NOMO-1 treated with dmso at 0.1 percent for 144 hours (cell line): Measurements from ENCODE around the gene JAG2.

ENCODE experiments used
- DNase-seq: peaks from one replicate; lab custom pipeline; 2025; ENCODE audit not compliant: unreplicated experiment; lab: John Stamatoyannopoulos, UW

JAG2 gene

DNA sequence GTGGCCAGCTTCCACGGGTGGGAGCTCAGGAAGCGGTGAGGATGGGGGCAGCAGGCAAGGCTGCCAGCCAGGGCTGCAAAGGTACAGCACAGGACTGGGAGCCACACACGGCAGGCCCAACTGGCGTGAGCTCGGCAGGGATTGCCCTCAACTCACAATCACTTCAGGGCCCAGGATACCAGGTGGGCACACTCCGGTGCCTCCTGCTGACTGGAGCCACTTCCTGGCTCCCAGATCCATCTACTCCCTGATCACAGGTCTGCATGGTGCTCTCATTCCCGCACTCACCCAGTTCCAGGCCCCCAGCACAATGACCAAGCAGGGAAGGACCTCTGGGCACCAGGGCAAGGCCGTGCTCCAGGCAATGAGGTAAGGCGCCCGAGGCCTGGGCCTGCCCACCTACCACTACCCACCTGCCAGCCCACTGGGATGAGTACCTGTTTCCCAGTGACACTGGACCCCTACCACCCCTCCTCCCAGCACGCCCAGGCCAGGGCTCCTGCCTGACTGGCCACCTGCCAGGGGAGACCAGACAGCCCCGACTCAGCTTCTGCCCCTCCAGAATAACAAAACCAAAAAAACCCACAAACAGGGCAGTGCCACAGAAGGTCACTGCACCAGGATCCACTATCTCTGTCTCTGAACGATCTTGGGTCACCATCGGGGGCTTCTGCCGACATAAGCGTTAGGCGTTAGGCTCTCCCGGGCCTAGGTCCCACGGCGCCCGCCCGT is 1.8 kb downstream of the JAG2 start:
- DNase-seq: no peak

DNA sequence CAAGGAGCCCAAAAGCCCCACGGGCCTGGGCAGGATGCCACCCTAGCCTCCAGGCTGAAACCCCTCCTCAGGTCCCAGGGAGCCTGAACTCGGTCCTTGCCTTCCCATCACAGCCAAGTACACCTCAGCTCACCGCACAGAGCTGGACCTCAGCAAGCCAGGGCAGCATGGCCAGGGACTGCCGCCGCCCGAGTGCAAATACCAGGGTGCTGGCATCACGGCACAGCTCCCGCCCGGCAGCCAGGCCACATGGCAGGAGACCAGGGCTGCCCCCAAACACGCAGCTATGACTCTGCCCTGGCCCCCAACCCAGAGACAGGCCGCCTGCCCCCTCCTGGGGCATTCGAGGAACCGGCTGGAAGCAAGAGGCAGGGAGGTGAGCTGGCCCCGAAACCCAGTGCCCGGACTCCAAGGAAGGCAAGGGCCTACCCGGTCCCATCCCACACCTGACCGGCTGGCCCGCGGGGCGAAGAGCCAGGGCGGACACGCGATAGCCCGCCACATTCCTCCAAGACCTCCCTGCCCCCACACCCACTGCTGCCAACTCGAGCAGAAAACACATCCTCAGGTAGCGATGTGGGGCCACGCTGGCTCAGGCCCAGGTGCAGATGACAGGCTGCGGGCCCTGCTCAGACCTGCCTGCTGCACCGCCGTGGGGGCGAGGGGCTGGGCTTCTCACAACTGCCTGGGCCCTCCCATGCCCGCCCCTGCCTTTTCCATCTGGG is 2.7 kb downstream of the JAG2 start:
- DNase-seq: no peak

DNA sequence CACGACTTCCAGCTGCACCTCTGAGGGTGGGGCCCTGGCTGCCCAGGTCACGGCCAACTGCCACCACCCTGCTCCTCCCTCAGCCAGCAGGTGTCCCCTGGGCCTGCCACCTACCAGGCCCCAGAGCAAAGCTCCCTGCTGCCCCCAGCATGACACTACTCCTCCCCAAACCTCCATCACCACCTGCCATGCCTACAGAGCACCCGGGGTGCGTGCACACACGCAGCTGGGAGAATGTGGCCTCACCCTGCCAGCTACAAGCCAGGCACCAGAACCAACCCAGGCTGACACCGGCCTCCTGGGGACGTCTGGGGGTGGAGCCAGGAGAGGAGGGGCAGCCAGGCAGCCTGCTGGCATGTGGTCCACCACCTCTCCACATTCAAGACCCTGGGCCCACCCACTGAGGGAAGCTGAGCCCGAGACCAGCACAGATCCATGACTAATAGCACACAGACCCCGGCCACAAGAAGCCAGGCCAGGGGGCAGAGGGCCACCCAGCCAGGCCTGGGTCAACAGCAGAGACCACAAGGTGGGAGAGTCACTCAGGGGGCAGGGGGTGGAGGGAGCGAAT is 3.4 kb downstream of the JAG2 start:
- DNase-seq: no peak

- DNase-seq: no peak
Measured at GRCh38 chr14:105163040-105163742, 5.4 kb downstream of the JAG2 start.

DNA sequence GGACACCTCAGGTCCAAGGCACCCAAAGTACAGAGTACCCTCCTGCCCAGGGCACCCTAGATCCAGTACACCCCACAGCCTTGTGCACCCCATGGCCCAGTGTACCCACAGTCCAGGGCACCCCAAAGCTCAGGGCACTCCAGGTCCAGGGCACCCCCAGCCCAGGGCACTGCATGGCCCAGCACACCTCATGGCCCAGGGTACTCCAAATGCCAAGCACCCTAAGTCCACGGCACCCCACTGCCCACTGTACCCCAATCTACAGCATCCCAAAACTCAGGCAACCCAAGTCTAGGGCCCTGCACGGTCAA is 6.0 kb downstream of the JAG2 start:
- no peak for DNase-seq

DNA sequence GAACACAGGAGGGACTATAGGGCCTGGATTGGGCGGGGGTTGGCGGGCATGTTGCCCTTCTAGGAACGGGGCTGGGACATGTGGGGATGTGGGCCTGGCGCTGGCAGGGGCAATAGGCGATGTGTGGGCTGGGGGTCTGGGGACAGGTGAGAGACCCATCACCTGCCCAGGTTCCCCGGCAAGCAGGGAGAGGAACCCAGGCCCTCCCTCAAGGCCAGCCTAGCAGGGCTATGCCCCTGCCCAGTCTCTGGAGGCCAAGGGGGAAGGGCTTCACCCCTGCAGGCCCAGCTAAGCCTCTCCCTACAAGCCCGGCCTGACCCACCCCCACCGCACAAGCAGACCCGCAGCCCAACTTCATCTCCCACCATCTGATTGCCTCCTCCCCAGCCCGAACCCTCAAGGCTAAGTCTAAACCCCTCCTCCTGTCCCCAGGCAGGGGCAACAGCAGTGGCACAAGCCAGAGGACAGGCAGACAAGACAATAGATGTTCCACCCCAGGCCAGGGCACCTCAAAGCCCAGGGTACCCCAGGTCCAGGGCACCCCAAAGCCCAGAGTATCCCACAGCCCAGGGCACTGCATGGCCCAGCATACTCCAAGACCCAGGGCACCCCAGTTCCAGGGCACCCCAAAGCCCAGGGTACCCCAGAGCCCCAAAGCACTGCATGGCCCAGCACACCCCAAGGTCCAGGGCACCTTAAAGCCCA is 6.5 kb downstream of the JAG2 start:
- DNase-seq: no peak

- DNase-seq: no peak
Measured at GRCh38 chr14:105161309-105161708, 7.3 kb downstream of the JAG2 start.

GRCh38 chr14:105160776-105161175 is 7.8 kb downstream of the JAG2 start:
- DNase-seq: no peak

DNA sequence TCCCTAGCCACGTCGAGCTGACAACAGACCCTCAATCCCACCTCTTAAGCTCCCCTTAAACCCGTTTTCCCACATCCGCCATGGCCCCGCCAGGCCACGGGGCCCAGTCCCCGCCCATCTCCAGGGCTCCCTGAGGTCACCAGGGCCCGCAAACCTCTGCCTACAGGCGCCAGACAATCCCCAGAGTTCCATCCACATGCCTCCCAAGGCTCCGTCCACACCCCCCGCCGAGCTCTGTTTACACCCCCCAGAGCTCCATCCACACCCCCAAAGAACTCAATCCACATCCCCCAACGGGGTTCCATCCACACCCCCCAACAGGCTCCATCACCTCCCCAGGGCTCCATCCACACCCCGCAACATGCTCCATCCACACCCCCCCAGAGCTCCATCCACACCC is 9.2 kb downstream of the JAG2 start:
- DNase-seq: no peak

DNA sequence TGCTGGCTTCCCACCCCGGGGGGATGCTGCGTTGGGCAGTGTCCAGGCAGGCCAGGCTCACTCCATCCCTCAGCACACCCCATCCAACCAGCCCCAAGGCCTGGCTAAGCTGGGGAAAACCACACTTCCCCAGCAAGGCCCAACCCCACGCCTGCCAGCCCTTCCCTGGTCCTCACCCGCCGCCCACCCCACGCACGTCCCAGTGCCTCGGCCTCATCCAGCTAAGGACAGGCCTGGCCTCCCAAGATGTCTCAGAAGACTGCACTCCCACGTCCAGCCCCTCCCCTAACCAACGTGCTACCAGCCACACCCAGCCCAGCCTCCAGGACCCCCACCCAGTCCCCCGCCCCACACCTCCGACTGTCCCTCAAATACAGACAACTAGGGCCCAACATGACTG is 9.8 kb downstream of the JAG2 start:
- no peak for DNase-seq

DNA sequence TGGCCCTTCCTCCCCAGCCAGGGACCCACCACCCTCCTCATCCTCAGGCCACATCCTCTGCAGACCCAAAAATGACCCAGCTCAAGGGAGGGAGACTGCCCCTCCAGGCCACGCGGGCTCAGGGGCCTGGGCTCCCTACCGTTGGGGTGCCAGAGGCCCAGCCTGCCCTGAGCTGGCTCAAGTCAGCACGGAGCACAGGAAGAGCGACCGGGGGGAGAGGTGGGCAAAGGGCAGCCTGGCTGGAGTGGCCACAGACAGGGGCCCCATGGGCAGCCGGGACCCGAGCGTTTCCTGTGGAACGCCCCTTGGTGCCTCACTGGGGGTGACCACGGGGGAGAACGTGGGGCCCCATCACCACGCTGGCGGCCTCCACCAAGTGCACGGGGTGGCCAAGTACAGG is 10.7 kb downstream of the JAG2 start:
- no peak for DNase-seq

DNA sequence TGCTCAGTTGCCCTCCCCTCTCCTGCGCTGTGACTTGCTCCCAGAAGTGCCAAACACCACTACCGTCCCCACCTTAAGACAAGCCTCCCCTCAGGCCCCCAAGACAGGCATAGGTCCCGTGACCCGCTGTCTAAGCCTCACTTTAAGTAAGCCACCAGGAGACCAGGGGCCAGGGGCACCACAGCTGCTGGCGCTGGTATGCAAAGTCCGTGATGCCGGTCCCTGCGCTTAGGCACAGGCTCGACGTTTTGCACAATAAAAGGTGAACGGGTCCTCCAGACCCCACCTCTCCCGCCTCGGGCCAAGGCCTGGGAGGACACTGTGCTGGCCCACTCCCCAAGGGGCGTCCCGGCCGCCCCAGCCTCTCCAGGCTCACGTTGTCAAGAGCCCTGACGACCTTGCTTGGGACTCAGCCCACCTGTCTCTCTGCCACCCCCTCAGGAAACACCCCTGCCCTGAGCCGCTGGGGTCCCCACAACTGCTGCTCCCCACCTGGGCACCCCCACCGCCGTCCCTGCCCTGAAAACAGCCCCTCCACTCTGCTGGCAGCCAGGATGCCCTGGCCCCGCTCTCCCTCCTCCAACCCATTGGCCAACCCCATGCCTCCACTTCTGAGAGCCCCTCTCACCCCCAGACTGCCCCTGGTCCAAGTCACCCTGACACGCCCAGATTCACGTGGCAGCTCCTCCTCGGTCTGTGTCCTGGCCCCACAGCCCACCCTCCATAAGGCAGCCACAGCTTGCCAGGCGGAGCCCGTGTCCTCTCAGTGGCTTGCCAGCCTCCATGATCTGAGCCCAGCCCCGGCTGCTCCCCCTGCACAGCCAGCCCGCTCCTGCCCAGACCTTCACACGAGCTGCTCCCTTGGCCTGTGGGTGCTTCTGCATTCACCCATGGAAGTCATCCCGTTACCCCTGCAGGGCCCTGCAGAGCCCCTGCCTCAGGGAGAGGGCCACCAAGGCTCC is 11.9 kb downstream of the JAG2 start:
- no peak for DNase-seq

GRCh38 chr14:105155681-105156413 is 12.7 kb downstream of the JAG2 start:
- no peak for DNase-seq

GRCh38 chr14:105155071-105155651 is 13.4 kb downstream of the JAG2 start:
- DNase-seq: no peak

- no peak for DNase-seq
Measured at GRCh38 chr14:105154476-105154871, 14.1 kb downstream of the JAG2 start.

DNA sequence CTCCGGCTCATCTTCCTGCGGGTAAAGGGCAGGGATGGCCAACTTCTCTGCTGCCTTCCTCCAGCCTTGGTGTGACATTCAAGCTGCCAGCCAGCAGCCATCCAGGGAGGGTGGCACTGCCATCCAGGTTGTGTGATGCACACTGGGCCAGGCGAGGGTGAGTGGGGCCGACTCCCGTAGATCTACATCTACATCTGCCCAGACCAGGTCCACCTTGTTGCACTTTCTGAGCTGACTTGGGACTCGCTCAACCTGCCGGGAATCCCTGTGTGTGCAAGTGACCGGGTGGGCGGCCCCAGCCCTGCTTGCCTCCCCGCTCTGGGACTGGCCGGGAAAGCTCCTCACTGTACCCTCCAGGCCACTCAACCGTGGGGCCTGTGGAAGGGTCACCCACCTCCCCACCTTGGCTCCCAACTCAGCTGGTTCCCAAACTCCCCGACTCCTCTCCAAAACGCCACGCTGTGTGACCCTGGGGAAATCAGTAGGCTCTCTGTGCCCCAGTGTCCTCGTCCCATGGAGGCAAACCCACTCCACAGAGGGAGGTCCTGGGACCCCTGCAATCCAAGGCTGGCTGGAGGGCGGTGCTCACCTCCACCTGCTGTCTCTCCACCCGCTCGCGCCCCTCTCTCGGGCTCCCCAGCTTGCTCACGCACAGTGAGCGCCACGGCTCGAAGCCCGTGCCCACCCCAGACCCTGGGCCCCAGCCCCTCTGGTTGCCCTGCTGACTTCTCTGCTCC is 14.7 kb downstream of the JAG2 start:
- no peak for DNase-seq

DNA sequence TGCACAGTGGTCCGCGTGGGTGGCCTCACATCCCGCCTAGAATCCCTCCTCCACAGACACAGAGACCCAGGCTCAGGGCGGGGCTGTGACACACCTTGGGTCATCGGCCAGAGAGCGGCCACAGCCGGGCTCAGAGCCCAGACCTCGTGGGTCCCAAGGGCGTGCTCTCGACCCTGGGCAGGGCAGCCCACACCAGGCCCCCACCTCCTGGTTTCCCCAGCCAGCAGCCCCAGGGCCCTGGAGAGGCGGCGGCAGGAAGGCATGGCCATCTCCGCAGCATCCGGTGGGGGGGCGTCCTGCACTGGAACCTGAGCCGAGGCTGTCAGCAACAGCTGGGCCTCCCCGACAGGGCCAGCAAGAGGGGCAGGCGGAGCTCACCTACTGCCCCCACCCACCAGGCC is 15.2 kb downstream of the JAG2 start:
- no peak for DNase-seq

DNA sequence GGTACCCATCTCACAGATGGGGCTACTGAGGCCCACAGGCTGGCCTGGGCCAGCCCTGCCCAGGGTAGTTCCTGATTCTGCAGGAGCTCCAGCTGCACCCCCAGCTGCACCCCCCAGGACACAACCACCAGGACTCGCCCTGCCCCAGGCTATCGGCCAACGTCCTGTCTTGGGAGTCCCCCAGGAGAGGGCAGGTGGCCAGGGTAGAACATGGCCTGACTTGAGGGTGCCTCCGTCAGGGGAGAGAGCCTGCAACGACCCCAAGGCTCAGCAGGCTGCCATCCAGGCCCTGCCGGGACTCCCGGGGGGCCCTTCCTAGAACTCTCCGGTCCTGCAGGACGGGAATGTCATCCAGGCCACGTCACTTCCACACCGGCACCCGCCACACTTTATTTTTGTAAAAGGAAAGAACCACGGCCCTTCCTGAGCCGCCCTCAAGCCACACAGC is 15.8 kb downstream of the JAG2 start:
- DNase-seq: no peak
